Activated naive CD8-positive, alpha-beta T cell treated with anti-CD3 and anti-CD28 coated beads, Interleukin-2, amount 50 U/mL, for 16 hours (primary cell): ENCODE results near the gene PUS1.
"Not testable (repeated sequence)": the region's sequence is repeated elsewhere in the genome, so short reads cannot be mapped to it uniquely, and the experiment has no call there.

Experiments
- DNase-seq: peaks from one replicate; pipeline ENCODE4 v3.0.0-alpha.2; 2020; ENCODE audit warnings: low read depth, low spot score

The PUS1 gene

GRCh38 chr12:131959641-131960589 lies 30.8 kb downstream of the PUS1 start:
- DNase-seq, result no peak

- DNase-seq, result not testable (repeated sequence)
Observed at GRCh38 chr12:131960590-131961325, 31.7 kb downstream of the PUS1 start.

GRCh38 chr12:131961328-131961727 lies 32.3 kb downstream of the PUS1 start:
- DNase-seq, result not testable (repeated sequence)

- DNase-seq, result no peak
Observed at GRCh38 chr12:131962069-131962468, 33.0 kb downstream of the PUS1 start.

GRCh38 chr12:131963381-131963780 lies 34.3 kb downstream of the PUS1 start:
- DNase-seq, result no peak

GRCh38 chr12:131965073-131965472 lies 36.0 kb downstream of the PUS1 start:
- no peak for DNase-seq

GRCh38 chr12:131971226-131971625 lies 42.1 kb downstream of the PUS1 start:
- no peak for DNase-seq

GRCh38 chr12:131975228-131975627 lies 46.2 kb downstream of the PUS1 start:
- DNase-seq, result no peak

GRCh38 chr12:131979606-131980005 lies 50.5 kb downstream of the PUS1 start:
- no peak for DNase-seq

- no peak for DNase-seq
Observed at GRCh38 chr12:131980263-131980662, 51.2 kb downstream of the PUS1 start.

- DNase-seq, result no peak
Observed at GRCh38 chr12:131981388-131981787, 52.3 kb downstream of the PUS1 start.

GRCh38 chr12:131982041-131982440 lies 53.0 kb downstream of the PUS1 start:
- no peak for DNase-seq

- DNase-seq, result no peak
Observed at GRCh38 chr12:131983026-131983425, 54.0 kb downstream of the PUS1 start.

- no peak for DNase-seq
Observed at GRCh38 chr12:131983554-131983953, 54.5 kb downstream of the PUS1 start.

GRCh38 chr12:131984334-131984733 lies 55.3 kb downstream of the PUS1 start:
- DNase-seq, result no peak

GRCh38 chr12:131985510-131985875 lies 56.4 kb downstream of the PUS1 start:
- DNase-seq, result not testable (repeated sequence)

GRCh38 chr12:131986361-131986760 lies 57.3 kb downstream of the PUS1 start:
- no peak for DNase-seq

GRCh38 chr12:131986910-131987309 lies 57.8 kb downstream of the PUS1 start:
- no peak for DNase-seq

- DNase-seq, result no peak
Observed at GRCh38 chr12:131987552-131987951, 58.5 kb downstream of the PUS1 start.

- no peak for DNase-seq
Observed at GRCh38 chr12:131988054-131988796, 59.1 kb downstream of the PUS1 start.

GRCh38 chr12:131989021-131989420 lies 59.9 kb downstream of the PUS1 start:
- no peak for DNase-seq
